ENCODE measurements around the gene DDHD1. TPM values are rescaled to one million over a fixed set of nuclear protein-coding genes. Genes with fewer than 3 reads are reported as not detected.

Gene DDHD1
- total and polyA plus RNA-seq, 2 experiments from 2014 or later: 11.2 to 28.9 TPM

DNA sequence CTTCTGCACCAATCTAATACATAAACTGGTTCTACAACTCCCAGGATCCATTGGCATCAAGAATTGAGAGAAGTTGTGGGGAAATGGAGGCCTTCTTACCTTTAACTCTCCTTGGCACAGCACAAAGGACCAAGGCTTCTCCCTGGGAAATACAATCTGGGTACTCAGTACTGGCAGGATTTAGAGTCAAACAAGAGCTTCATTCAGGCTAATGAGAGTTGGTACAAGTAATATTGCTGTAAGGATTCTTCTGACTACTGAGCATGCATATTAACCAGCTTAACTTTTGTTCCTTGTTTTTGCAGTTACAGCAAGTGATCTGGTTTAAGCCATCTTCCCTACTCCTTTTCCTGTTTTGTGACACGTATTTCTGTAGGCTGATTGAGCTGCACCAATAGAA is 126.1 kb downstream of the DDHD1 start:
- H3K9me2 ChIP-seq (ENCODE audit: insufficient read depth): no peaks in the 10 kb centered on the region
- no peaks in the 10 kb centered on the region; the same call in 1 of the 2 replicates for H4K20me1 ChIP-seq (replicated peaks; ENCODE audit: insufficient read depth)
- Mint-ChIP-seq H3K4me1 (no peaks in the 10 kb centered on the region; the same call in 2 of the 3 replicates), H3K4me3 (no peak overlapping the region), H3K36me3 (ENCODE audit: low read depth) (no peaks in the 10 kb centered on the region), H3K9me3 (no peaks in the 10 kb centered on the region), H3K27me3 (ENCODE audit: insufficient read depth, low read depth, poor library complexity) (no peaks in the 10 kb centered on the region), H3K27ac (no peak overlapping the region)
- no peaks in the 10 kb centered on the region for H3K79me2 ChIP-seq (replicated peaks; ENCODE audit: insufficient read depth)
- TF ChIP-seq ZNF331 (CRISPR knock-in tag; IDR thresholded peaks at IDR 0.05; ENCODE audit: low read depth) (no peak), ZNF462 (CRISPR knock-in tag; IDR thresholded peaks at IDR 0.05) (no peak), NANOG (IDR thresholded peaks at IDR 0.05; ENCODE audit: borderline replicate concordance) (no peak), ZNF114 (CRISPR knock-in tag; IDR thresholded peaks at IDR 0.05) (no peak), CREB1 (CRISPR knock-in tag; IDR thresholded peaks at IDR 0.05; ENCODE audit: low read depth) (no peak), EZH2 (IDR thresholded peaks at IDR 0.05; ENCODE audit: low read depth, unreplicated experiment) (no peak), EZH2phosphoT487 (IDR thresholded peaks at IDR 0.05; ENCODE audit: unreplicated experiment) (no peak), ETS1 (IDR thresholded peaks at IDR 0.05) (no peak), JUNB (IDR thresholded peaks at IDR 0.05; ENCODE audit: unreplicated experiment) (no peak), STAT1 (IDR thresholded peaks at IDR 0.05; ENCODE audit: unreplicated experiment) (no peak), POLR2AphosphoS5 (IDR thresholded peaks at IDR 0.05; ENCODE audit: low read depth) (no peak)
- TF ChIP-seq, protein P1, sequence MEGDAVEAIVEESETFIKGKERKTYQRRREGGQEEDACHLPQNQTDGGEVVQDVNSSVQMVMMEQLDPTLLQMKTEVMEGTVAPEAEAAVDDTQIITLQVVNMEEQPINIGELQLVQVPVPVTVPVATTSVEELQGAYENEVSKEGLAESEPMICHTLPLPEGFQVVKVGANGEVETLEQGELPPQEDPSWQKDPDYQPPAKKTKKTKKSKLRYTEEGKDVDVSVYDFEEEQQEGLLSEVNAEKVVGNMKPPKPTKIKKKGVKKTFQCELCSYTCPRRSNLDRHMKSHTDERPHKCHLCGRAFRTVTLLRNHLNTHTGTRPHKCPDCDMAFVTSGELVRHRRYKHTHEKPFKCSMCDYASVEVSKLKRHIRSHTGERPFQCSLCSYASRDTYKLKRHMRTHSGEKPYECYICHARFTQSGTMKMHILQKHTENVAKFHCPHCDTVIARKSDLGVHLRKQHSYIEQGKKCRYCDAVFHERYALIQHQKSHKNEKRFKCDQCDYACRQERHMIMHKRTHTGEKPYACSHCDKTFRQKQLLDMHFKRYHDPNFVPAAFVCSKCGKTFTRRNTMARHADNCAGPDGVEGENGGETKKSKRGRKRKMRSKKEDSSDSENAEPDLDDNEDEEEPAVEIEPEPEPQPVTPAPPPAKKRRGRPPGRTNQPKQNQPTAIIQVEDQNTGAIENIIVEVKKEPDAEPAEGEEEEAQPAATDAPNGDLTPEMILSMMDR (conservative IDR thresholded peaks at IDR 0.05; ENCODE audit: low read depth in 2 of 2): no peak
- TF ChIP-seq, protein P2, sequence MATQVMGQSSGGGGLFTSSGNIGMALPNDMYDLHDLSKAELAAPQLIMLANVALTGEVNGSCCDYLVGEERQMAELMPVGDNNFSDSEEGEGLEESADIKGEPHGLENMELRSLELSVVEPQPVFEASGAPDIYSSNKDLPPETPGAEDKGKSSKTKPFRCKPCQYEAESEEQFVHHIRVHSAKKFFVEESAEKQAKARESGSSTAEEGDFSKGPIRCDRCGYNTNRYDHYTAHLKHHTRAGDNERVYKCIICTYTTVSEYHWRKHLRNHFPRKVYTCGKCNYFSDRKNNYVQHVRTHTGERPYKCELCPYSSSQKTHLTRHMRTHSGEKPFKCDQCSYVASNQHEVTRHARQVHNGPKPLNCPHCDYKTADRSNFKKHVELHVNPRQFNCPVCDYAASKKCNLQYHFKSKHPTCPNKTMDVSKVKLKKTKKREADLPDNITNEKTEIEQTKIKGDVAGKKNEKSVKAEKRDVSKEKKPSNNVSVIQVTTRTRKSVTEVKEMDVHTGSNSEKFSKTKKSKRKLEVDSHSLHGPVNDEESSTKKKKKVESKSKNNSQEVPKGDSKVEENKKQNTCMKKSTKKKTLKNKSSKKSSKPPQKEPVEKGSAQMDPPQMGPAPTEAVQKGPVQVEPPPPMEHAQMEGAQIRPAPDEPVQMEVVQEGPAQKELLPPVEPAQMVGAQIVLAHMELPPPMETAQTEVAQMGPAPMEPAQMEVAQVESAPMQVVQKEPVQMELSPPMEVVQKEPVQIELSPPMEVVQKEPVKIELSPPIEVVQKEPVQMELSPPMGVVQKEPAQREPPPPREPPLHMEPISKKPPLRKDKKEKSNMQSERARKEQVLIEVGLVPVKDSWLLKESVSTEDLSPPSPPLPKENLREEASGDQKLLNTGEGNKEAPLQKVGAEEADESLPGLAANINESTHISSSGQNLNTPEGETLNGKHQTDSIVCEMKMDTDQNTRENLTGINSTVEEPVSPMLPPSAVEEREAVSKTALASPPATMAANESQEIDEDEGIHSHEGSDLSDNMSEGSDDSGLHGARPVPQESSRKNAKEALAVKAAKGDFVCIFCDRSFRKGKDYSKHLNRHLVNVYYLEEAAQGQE (IDR thresholded peaks at IDR 0.05; ENCODE audit: unreplicated experiment): no peak
- H3K27me3 ChIP-seq (ENCODE audit: insufficient read depth): no peaks in the 10 kb centered on the region
- ATAC-seq (no peak), DNase-seq (ENCODE audit: low spot score) (no peak)
- H3K4me2 ChIP-seq: no peak overlapping the region
- H2AFZ ChIP-seq: no peak overlapping the region
- H3K4me1 ChIP-seq (ENCODE audit: insufficient read depth): no peaks in the 10 kb centered on the region
- no peak overlapping the region for H3K27ac ChIP-seq (ENCODE audit: low read depth)
- no peaks in the 10 kb centered on the region for H3F3A ChIP-seq (replicated peaks; ENCODE audit: low read depth)
- H3K4me3 ChIP-seq: no peak overlapping the region
- H3K36me3 ChIP-seq (ENCODE audit: insufficient read depth): no peaks in the 10 kb centered on the region

All from GM23338 (cell line).